ENCODE data around the gene COL1A2.

The COL1A2 gene

GRCh38 chr7:94453898-94454297 lies 59.2 kb downstream of the COL1A2 start:
- no peak for TF ChIP-seq CTCF (IDR thresholded peaks at IDR 0.05)
- no peaks in the 10 kb centered on the region for H3K36me3 ChIP-seq
- no peaks in the 10 kb centered on the region for H3K4me1 ChIP-seq (ENCODE audit: control insufficient read depth in 1 of 2, insufficient read depth in 1 of 2, low read depth in 1 of 2, low read length in 1 of 2)
- H3K27me3 ChIP-seq = no peaks in the 10 kb centered on the region
- H3K4me3 ChIP-seq (ENCODE audit: low read depth in 1 of 2, low read length in 1 of 2) = no peak overlapping the region
- H3K27ac ChIP-seq = no peak overlapping the region
- H3K9me3 ChIP-seq = no peaks in the 10 kb centered on the region

GRCh38 chr7:94458041-94458440 lies 63.3 kb downstream of the COL1A2 start:
- Histone ChIP-seq H3K27me3 (no peaks in the 10 kb centered on the region), H3K9me3 (no peaks in the 10 kb centered on the region), H3K27ac (no peak overlapping the region), H3K4me3 (ENCODE audit: low read depth in 1 of 2, low read length in 1 of 2) (no peak overlapping the region), H3K4me1 (ENCODE audit: control insufficient read depth in 1 of 2, insufficient read depth in 1 of 2, low read depth in 1 of 2, low read length in 1 of 2) (no peaks in the 10 kb centered on the region), H3K36me3 (no peaks in the 10 kb centered on the region)
- no peak for TF ChIP-seq CTCF (IDR thresholded peaks at IDR 0.05)

- Histone ChIP-seq H3K27me3 (no peaks in the 10 kb centered on the region), H3K9me3 (no peaks in the 10 kb centered on the region), H3K27ac (no peak overlapping the region), H3K36me3 (no peaks in the 10 kb centered on the region), H3K4me1 (ENCODE audit: control insufficient read depth in 1 of 2, insufficient read depth in 1 of 2, low read depth in 1 of 2, low read length in 1 of 2) (no peaks in the 10 kb centered on the region), H3K4me3 (ENCODE audit: low read depth in 1 of 2, low read length in 1 of 2) (no peak overlapping the region)
- no peak for TF ChIP-seq CTCF (IDR thresholded peaks at IDR 0.05)
Measured at GRCh38 chr7:94466516-94466915, 71.8 kb downstream of the COL1A2 start.

GRCh38 chr7:94471604-94472003 lies 76.9 kb downstream of the COL1A2 start:
- Histone ChIP-seq H3K4me1 (ENCODE audit: control insufficient read depth in 1 of 2, insufficient read depth in 1 of 2, low read depth in 1 of 2, low read length in 1 of 2) (no peaks in the 10 kb centered on the region), H3K27ac (no peak overlapping the region), H3K9me3 (no peaks in the 10 kb centered on the region), H3K36me3 (no peaks in the 10 kb centered on the region), H3K4me3 (ENCODE audit: low read depth in 1 of 2, low read length in 1 of 2) (no peak overlapping the region), H3K27me3 (no peaks in the 10 kb centered on the region)
- TF ChIP-seq CTCF (IDR thresholded peaks at IDR 0.05) = no peak

GRCh38 chr7:94472608-94473007 lies 77.9 kb downstream of the COL1A2 start:
- H3K27ac ChIP-seq = no peak overlapping the region
- H3K27me3 ChIP-seq = no peaks in the 10 kb centered on the region
- H3K4me1 ChIP-seq (ENCODE audit: control insufficient read depth in 1 of 2, insufficient read depth in 1 of 2, low read depth in 1 of 2, low read length in 1 of 2) = no peaks in the 10 kb centered on the region
- TF ChIP-seq CTCF (IDR thresholded peaks at IDR 0.05) = no peak
- no peaks in the 10 kb centered on the region for H3K9me3 ChIP-seq
- H3K4me3 ChIP-seq (ENCODE audit: low read depth in 1 of 2, low read length in 1 of 2) = no peak overlapping the region
- no peaks in the 10 kb centered on the region for H3K36me3 ChIP-seq

- no peak overlapping the region for H3K27ac ChIP-seq
- no peaks in the 10 kb centered on the region for H3K36me3 ChIP-seq
- H3K4me1 ChIP-seq (ENCODE audit: control insufficient read depth in 1 of 2, insufficient read depth in 1 of 2, low read depth in 1 of 2, low read length in 1 of 2) = no peaks in the 10 kb centered on the region
- H3K4me3 ChIP-seq (ENCODE audit: low read depth in 1 of 2, low read length in 1 of 2) = no peak overlapping the region
- no peaks in the 10 kb centered on the region for H3K9me3 ChIP-seq
- no peaks in the 10 kb centered on the region for H3K27me3 ChIP-seq
- TF ChIP-seq CTCF (IDR thresholded peaks at IDR 0.05) = no peak
Measured at GRCh38 chr7:94476251-94476840, 81.7 kb downstream of the COL1A2 start.

Measured in neutrophil (primary cell).